Osteoblast (primary cell): ENCODE results near the gene NAE1. TPM values are rescaled to one million over a fixed set of nuclear protein-coding genes. Genes with fewer than 3 reads are reported as not detected.
A peak's percentile ranks its signal among the peaks of the same experiment; 100 is the strongest.

Source experiments
- DNase-seq: peaks from one replicate; pipeline ENCODE4 v3.0.0; 2011; ENCODE audit warnings: low spot score, mixed read lengths; ENCODE audit not compliant: insufficient read length; ENCODE audit errors: missing footprints
- H2AFZ ChIP-seq: 2 replicates; pipeline ENCODE4 v1.6.0; 2011; ENCODE audit warnings: mild to moderate bottlenecking, low read length
- H3K27ac ChIP-seq: 2 replicates; pipeline ENCODE4 v1.5.1; 2011; ENCODE audit warnings: mild to moderate bottlenecking, low read depth, low read length, moderate library complexity
- H3K27me3 ChIP-seq: 2 replicates; pipeline ENCODE4 v1.6.0; 2012; ENCODE audit warnings: mild to moderate bottlenecking, control low read depth, inconsistent platforms, low read length, moderate library complexity; ENCODE audit not compliant: insufficient read depth
- H3K36me3 ChIP-seq: 2 replicates; pipeline ENCODE4 v1.5.1; 2011; ENCODE audit warnings: mild to moderate bottlenecking, low read length, control low read depth, moderate library complexity; ENCODE audit not compliant: insufficient read depth
- H3K4me1 ChIP-seq: 2 replicates; pipeline ENCODE4 v1.5.1; 2011; ENCODE audit warnings: mild to moderate bottlenecking, low read length, control low read depth, moderate library complexity; ENCODE audit not compliant: insufficient read depth
- H3K4me2 ChIP-seq: 2 replicates; pipeline ENCODE4 v1.6.0; 2011; ENCODE audit warnings: mild to moderate bottlenecking, low read length; ENCODE audit not compliant: insufficient read depth
- H3K4me3 ChIP-seq: fragments of 200-600 bp; sonication (generic); 3 replicates; pipeline ENCODE4 v1.5.1; 2012; ENCODE audit warnings: mild to moderate bottlenecking, low read length, inconsistent platforms; ENCODE audit not compliant: insufficient read depth
- H3K79me2 ChIP-seq: 2 replicates; pipeline ENCODE4 v1.6.0; 2012; ENCODE audit warnings: mild to moderate bottlenecking, low read length, control low read depth, inconsistent platforms; ENCODE audit not compliant: insufficient read depth
- H3K9me3 ChIP-seq: 2 replicates; pipeline ENCODE4 v1.5.1; 2011; ENCODE audit warnings: low read depth, low read length, control low read depth
- H4K20me1 ChIP-seq: 2 replicates; pipeline ENCODE4 v1.6.0; 2012; ENCODE audit warnings: mild to moderate bottlenecking, low read length, control low read depth; ENCODE audit not compliant: insufficient read depth
- CTCF ChIP-seq: IDR thresholded peaks from 2 replicates; pipeline ENCODE4 v1.5.1; 2011; ENCODE audit warnings: mild to moderate bottlenecking, low read depth, low read length, moderate library complexity; ENCODE audit errors: extremely low read depth
- total RNA-seq: library from RNA; depleted of rRNA; stranded (reverse); fragments of >200 nt; gene quantifications from 2 replicates; pipeline ENCODE4 v1.2.3, GENCODE V29; 2012

Gene NAE1
- total RNA-seq, 1 donor = 73.5 TPM

GRCh38 chr16:66844009-66844341 is 13.2 kb upstream of the NAE1 start:
- H3K9me3 ChIP-seq = no peaks in the 10 kb centered on the region
- H3K4me2 ChIP-seq = peak overlapping the region; percentile 64
- H3K79me2 ChIP-seq = no peaks in the 10 kb centered on the region
- TF ChIP-seq CTCF = no peak
- no peaks in the 10 kb centered on the region for H4K20me1 ChIP-seq
- no peaks in the 10 kb centered on the region for H3K36me3 ChIP-seq
- no peak overlapping the region for H2AFZ ChIP-seq
- no peak overlapping the region for H3K4me3 ChIP-seq
- DNase-seq = peak; percentile 62
- H3K27ac ChIP-seq = no peak overlapping the region
- no peaks in the 10 kb centered on the region for H3K4me1 ChIP-seq
- H3K27me3 ChIP-seq = peaks cover 60% of the 10 kb centered on the region

GRCh38 chr16:66843191-66843590 is 12.4 kb upstream of the NAE1 start:
- no peak overlapping the region for H3K4me2 ChIP-seq
- H3K4me3 ChIP-seq = no peak overlapping the region
- no peaks in the 10 kb centered on the region for H4K20me1 ChIP-seq
- H3K79me2 ChIP-seq = no peaks in the 10 kb centered on the region
- H3K27me3 ChIP-seq = peaks cover 56% of the 10 kb centered on the region
- no peaks in the 10 kb centered on the region for H3K9me3 ChIP-seq
- TF ChIP-seq CTCF = no peak
- no peaks in the 10 kb centered on the region for H3K4me1 ChIP-seq
- no peak overlapping the region for H3K27ac ChIP-seq
- H3K36me3 ChIP-seq = no peaks in the 10 kb centered on the region
- no peak for DNase-seq
- no peak overlapping the region for H2AFZ ChIP-seq

GRCh38 chr16:66842765-66843164 is 12.0 kb upstream of the NAE1 start:
- Histone ChIP-seq H3K4me2 (no peak overlapping the region), H4K20me1 (no peaks in the 10 kb centered on the region), H3K27ac (no peak overlapping the region), H3K4me3 (no peak overlapping the region), H3K79me2 (no peaks in the 10 kb centered on the region), H3K27me3 (peaks cover 56% of the 10 kb centered on the region), H3K4me1 (no peaks in the 10 kb centered on the region), H2AFZ (no peak overlapping the region), H3K9me3 (no peaks in the 10 kb centered on the region), H3K36me3 (no peaks in the 10 kb centered on the region)
- TF ChIP-seq CTCF = no peak
- DNase-seq = peak; percentile 93

- H2AFZ ChIP-seq = no peak overlapping the region
- H4K20me1 ChIP-seq = no peaks in the 10 kb centered on the region
- no peaks in the 10 kb centered on the region for H3K9me3 ChIP-seq
- no peaks in the 10 kb centered on the region for H3K4me1 ChIP-seq
- H3K79me2 ChIP-seq = no peaks in the 10 kb centered on the region
- H3K36me3 ChIP-seq = no peaks in the 10 kb centered on the region
- H3K27me3 ChIP-seq = peaks cover 45% of the 10 kb centered on the region
- no peak overlapping the region for H3K4me3 ChIP-seq
- peak; percentile 25 for DNase-seq
- no peak overlapping the region for H3K4me2 ChIP-seq
- H3K27ac ChIP-seq = no peak overlapping the region
- no peak for TF ChIP-seq CTCF
Observed at GRCh38 chr16:66841366-66841765, 10.6 kb upstream of the NAE1 start.
